Stomach (tissue), 4 donors: ENCODE data around the gene ANTKMT.

Source experiments
- EP300 ChIP-seq: sonication (generic); formaldehyde crosslinking; IDR thresholded peaks from one replicate; pipeline ENCODE4 v1.6.1; 2017; ENCODE audit warnings: antibody characterized with exemption
- TF ChIP-seq, protein P1 (sequence below), 7 experiments: fragments of 450-650 bp in 4 of 7; fragments of 200-600 bp in 3 of 7; sonication (generic) in 3 of 7; IDR thresholded peaks; one replicate each; pipeline ENCODE4 v1.5.1; 2016 to 2019; ENCODE audit warnings: antibody characterized with exemption in 7 of 7, control low read depth in 2 of 7, mild to moderate bottlenecking in 1 of 7

DNA sequence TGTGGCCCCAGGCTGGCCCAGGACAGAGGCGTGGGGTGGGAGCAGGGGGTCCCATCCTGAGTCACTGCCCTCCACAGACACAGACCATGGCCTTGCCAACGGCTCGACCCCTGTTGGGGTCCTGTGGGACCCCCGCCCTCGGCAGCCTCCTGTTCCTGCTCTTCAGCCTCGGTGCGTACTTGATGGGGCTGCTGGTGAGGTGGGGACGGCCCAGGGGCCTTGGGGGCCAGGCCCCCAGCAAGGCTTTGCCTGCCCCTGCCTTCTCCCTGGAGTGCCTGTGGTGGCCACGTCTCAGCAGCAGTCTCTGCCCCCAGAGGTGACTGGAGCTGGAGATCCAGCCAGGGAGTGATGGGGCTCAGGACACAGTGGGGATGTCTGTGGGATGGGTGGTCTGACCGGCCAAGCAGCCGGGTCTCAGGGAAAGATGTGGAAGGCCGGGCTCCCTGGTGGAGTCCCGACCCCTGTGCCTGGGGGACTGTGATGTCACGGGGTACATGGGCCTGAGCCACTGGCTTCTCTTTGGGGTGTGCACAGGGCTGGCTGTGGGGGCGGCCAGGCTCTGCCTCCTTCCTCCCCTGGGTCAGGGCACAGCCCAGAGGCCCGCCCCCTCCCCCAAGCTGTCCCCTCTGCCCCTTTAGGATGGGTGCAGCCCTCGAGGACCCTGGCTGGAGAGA, 41.8 kb downstream of the ANTKMT start:
- TF ChIP-seq, protein P1, sequence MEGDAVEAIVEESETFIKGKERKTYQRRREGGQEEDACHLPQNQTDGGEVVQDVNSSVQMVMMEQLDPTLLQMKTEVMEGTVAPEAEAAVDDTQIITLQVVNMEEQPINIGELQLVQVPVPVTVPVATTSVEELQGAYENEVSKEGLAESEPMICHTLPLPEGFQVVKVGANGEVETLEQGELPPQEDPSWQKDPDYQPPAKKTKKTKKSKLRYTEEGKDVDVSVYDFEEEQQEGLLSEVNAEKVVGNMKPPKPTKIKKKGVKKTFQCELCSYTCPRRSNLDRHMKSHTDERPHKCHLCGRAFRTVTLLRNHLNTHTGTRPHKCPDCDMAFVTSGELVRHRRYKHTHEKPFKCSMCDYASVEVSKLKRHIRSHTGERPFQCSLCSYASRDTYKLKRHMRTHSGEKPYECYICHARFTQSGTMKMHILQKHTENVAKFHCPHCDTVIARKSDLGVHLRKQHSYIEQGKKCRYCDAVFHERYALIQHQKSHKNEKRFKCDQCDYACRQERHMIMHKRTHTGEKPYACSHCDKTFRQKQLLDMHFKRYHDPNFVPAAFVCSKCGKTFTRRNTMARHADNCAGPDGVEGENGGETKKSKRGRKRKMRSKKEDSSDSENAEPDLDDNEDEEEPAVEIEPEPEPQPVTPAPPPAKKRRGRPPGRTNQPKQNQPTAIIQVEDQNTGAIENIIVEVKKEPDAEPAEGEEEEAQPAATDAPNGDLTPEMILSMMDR (IDR thresholded peaks at IDR 0.05): no peak
- no peak for TF ChIP-seq EP300
